Common myeloid progenitor, CD34-positive (primary cell): ENCODE results near the gene TMEM127.

Experiments
- CTCF ChIA-PET: fragments of 350-600 bp; sonication (Branson Sonifier 250); formaldehyde crosslinking; loops from one replicate; lab custom pipeline; 2021; ENCODE audit warnings: antibody characterized with exemption; lab: Charles Lee
- POLR2A ChIA-PET: fragments of 350-600 bp; sonication (Branson Sonifier 250); formaldehyde crosslinking; loops from one replicate; lab custom pipeline; 2021; ENCODE audit warnings: antibody characterized with exemption; lab: Charles Lee
- DNase-seq, 3 donors: peaks; one replicate each; pipeline versions ENCODE4 v3.0.0 to v3.0.0-alpha.2; 2013
- H3K27ac ChIP-seq, 2 experiments: 1 replicate in 1 of 2; 2 replicates in 1 of 2; pipeline ENCODE4 v1.7.0; 2013; ENCODE audit warnings: inconsistent platforms in 2 of 2, low read length in 2 of 2, mild to moderate bottlenecking in 2 of 2, low read depth in 1 of 2, moderate library complexity in 1 of 2; ENCODE audit not compliant: severe bottlenecking in 2 of 2, insufficient read depth in 1 of 2, poor library complexity in 1 of 2
- H3K27me3 ChIP-seq, 5 experiments: replicated peaks in 2 of 5; 1 replicate in 3 of 5; 2 replicates in 2 of 5; pipeline versions ENCODE4 v1.6.1 to v1.7.0; 2013; ENCODE audit warnings: low read length in 4 of 5, mild to moderate bottlenecking in 2 of 5, moderate library complexity in 2 of 5, inconsistent platforms in 1 of 5; ENCODE audit not compliant: insufficient read depth in 5 of 5, control insufficient read depth in 4 of 5
- H3K36me3 ChIP-seq, 4 experiments: 1 replicate in 2 of 4; 2 replicates in 2 of 4; pipeline versions ENCODE4 v1.6.1 to v1.7.0; 2013; ENCODE audit warnings: low read length in 3 of 4, control low read depth in 1 of 4, mild to moderate bottlenecking in 1 of 4; ENCODE audit not compliant: control insufficient read depth in 4 of 4, insufficient read depth in 4 of 4
- H3K4me1 ChIP-seq, 4 experiments: 1 replicate in 3 of 4; 2 replicates in 1 of 4; pipeline versions ENCODE4 v1.6.1 to v1.7.1; 2013; ENCODE audit warnings: low read length in 3 of 4, mild to moderate bottlenecking in 3 of 4, control low read depth in 1 of 4, inconsistent platforms in 1 of 4, moderate library complexity in 1 of 4; ENCODE audit not compliant: control insufficient read depth in 4 of 4, insufficient read depth in 4 of 4; ENCODE audit errors: control extremely low read depth in 1 of 4
- H3K4me3 ChIP-seq, 7 experiments: 1 replicate in 4 of 7; 2 replicates in 3 of 7; pipeline versions ENCODE4 v1.5.1 to v1.7.0; 2013; ENCODE audit warnings: mild to moderate bottlenecking in 7 of 7, low read length in 6 of 7, moderate library complexity in 6 of 7, inconsistent platforms in 2 of 7, low read depth in 2 of 7, control low read depth in 1 of 7; ENCODE audit not compliant: insufficient read depth in 4 of 7, control insufficient read depth in 1 of 7; ENCODE audit errors: extremely low read depth in 1 of 7
- H3K9me3 ChIP-seq, 5 experiments: 1 replicate in 4 of 5; 2 replicates in 1 of 5; pipeline versions ENCODE4 v1.6.1 to v1.7.1; 2013; ENCODE audit warnings: low read length in 4 of 5, mild to moderate bottlenecking in 2 of 5, inconsistent platforms in 1 of 5, low read depth in 1 of 5, moderate library complexity in 1 of 5; ENCODE audit not compliant: control insufficient read depth in 4 of 5, insufficient read depth in 2 of 5; ENCODE audit errors: control extremely low read depth in 1 of 5
- WGBS: methylation state at CpG from one replicate; pipeline ENCODE4 v1.1.5; 2013; ENCODE audit not compliant: insufficient coverage; 5-methylcytosine and 5-hydroxymethylcytosine counted together

The TMEM127 gene

GRCh38 chr2:96209729-96210085, 56.1 kb downstream of the TMEM127 start:
- Histone ChIP-seq H3K9me3 (no peaks in the 10 kb centered on the region), H3K4me1 (peaks cover 22 to 41% (median 34%) of the 10 kb centered on the region in 4 experiments), H3K36me3 (peaks cover 0 to 5% (median 1%) of the 10 kb centered on the region in 4 experiments), H3K4me3 (peak overlapping the region in 5 of 7 experiments; percentile 90 to 99 (median 93)), H3K27me3 (no peaks in the 10 kb centered on the region), H3K27ac (peak overlapping the region in 1 of 2 experiments; percentile 84)
- ChIA-PET CTCF (interaction anchor here (1.1 to 1.4 kb wide), 5 partner anchors 9 to 54 kb away, joined by 3 to 4 read pairs (median 3); no protein-coding TSS in a partner anchor), POLR2A (interaction anchor here (0.7 to 1.9 kb wide), 3 partner anchors 14 to 49 kb away, joined by 3 to 9 read pairs (median 3); no protein-coding TSS in a partner anchor)
- WGBS = 100% methylated on average over 8 of the region's 9 CpGs
- DNase-seq = no peak

- WGBS = 13% methylated on average over 14 of the region's 21 CpGs
- H3K9me3 ChIP-seq = no peaks in the 10 kb centered on the region
- no peaks in the 10 kb centered on the region for H3K27me3 ChIP-seq
- H3K36me3 ChIP-seq = peaks cover 0 to 5% (median 1%) of the 10 kb centered on the region in 4 experiments
- H3K27ac ChIP-seq = peak overlapping the region; percentile 54 to 84
- ChIA-PET POLR2A (interaction anchor here (1.3 to 1.9 kb wide), 3 partner anchors 35 to 50 kb away, joined by 3 to 9 read pairs (median 5); no protein-coding TSS in a partner anchor), CTCF (interaction anchor here (1.0 to 1.4 kb wide), 7 partner anchors 8 to 55 kb away, joined by 3 to 5 read pairs (median 4); no protein-coding TSS in a partner anchor)
- peak overlapping the region; percentile 79 to 99 (median 92) for H3K4me3 ChIP-seq
- no peak for DNase-seq
- H3K4me1 ChIP-seq = peaks cover 23 to 43% (median 38%) of the 10 kb centered on the region in 4 experiments
These were observed 56.6 kb downstream of the TMEM127 start for GRCh38 chr2:96209011-96209728.

- Histone ChIP-seq H3K9me3 (no peaks in the 10 kb centered on the region), H3K27ac (peak within 1 kb of the TSS; percentile 54 to 84), H3K4me3 (peak within 1 kb of the TSS; percentile 79 to 99 (median 92)), H3K27me3 (no peaks in the 10 kb centered on the region), H3K4me1 (peaks cover 23 to 50% (median 39%) of the 10 kb centered on the region in 4 experiments), H3K36me3 (peaks cover 0 to 10% (median 1%) of the 10 kb centered on the region in 4 experiments)
- DNase-seq = peak; percentile 97 to 98 (median 98)
- 0% methylated on average over 94 of the region's 100 CpGs for WGBS
- ChIA-PET CTCF (interaction anchor here (0.7 to 1.4 kb wide), 10 partner anchors 8 to 59 kb away, joined by 3 to 5 read pairs (median 4); no protein-coding TSS in a partner anchor), POLR2A (interaction anchor here (0.6 to 1.9 kb wide), 5 partner anchors 34 to 207 kb away, joined by 3 to 9 read pairs (median 3); no protein-coding TSS in a partner anchor)
These were observed 57.4 kb downstream of the TMEM127 start, which contains the start of gene STARD7 for GRCh38 chr2:96208143-96209010. Gene STARD7, minus strand, starts transcription at chr2:96208827. Its CDS starts 393 bp downstream, at chr2:96208434.

- Histone ChIP-seq H3K4me1 (peaks cover 27 to 57% (median 39%) of the 10 kb centered on the region in 4 experiments), H3K4me3 (peak overlapping the region; percentile 79 to 99 (median 92)), H3K27ac (peak overlapping the region; percentile 48 to 84), H3K9me3 (no peaks in the 10 kb centered on the region), H3K27me3 (no peaks in the 10 kb centered on the region), H3K36me3 (peaks cover 0 to 16% (median 1%) of the 10 kb centered on the region in 4 experiments)
- ChIA-PET CTCF (interaction anchor here (0.8 to 1.2 kb wide), 4 partner anchors 47 to 59 kb away, joined by 3 to 5 read pairs (median 4); no protein-coding TSS in a partner anchor), POLR2A (interaction anchor here (1.0 to 1.9 kb wide), 3 partner anchors 33 to 75 kb away, joined by 3 to 9 read pairs (median 5); no protein-coding TSS in a partner anchor)
- WGBS = under 1% methylated on average over 11 of the region's 12 CpGs
- peak in 1 of 3 donors; percentile 16 for DNase-seq
These were observed 58.0 kb downstream of the TMEM127 start for GRCh38 chr2:96207774-96208142.

GRCh38 chr2:96207073-96207773, 58.6 kb downstream of the TMEM127 start:
- Histone ChIP-seq H3K27ac (peak overlapping the region; percentile 48 to 84), H3K36me3 (peaks cover 0 to 17% (median 0%) of the 10 kb centered on the region in 4 experiments), H3K9me3 (no peaks in the 10 kb centered on the region), H3K4me3 (peak overlapping the region in 6 of 7 experiments; percentile 79 to 99 (median 92)), H3K27me3 (no peaks in the 10 kb centered on the region), H3K4me1 (peaks cover 28 to 60% (median 39%) of the 10 kb centered on the region in 4 experiments)
- ChIA-PET POLR2A (no interaction called here), CTCF (interaction anchor here (0.8 to 0.9 kb wide), 2 partner anchors 33 to 60 kb away, joined by 3 read pairs; no protein-coding TSS in a partner anchor)
- 34% methylated on average over 9 of the region's 11 CpGs for WGBS
- DNase-seq = peak in 1 of 3 donors; percentile 22

GRCh38 chr2:96205888-96206287, 59.9 kb downstream of the TMEM127 start:
- Histone ChIP-seq H3K27me3 (no peaks in the 10 kb centered on the region), H3K27ac (peak overlapping the region in 1 of 2 experiments; percentile 21), H3K9me3 (no peaks in the 10 kb centered on the region), H3K4me1 (peaks cover 28 to 65% (median 39%) of the 10 kb centered on the region in 4 experiments), H3K36me3 (peaks cover 0 to 17% (median 0%) of the 10 kb centered on the region in 4 experiments), H3K4me3 (peak overlapping the region in 4 of 7 experiments; percentile 13 to 52 (median 22))
- ChIA-PET CTCF (interaction anchor here (0.9 to 1.8 kb wide), 5 partner anchors 10 to 83 kb away, joined by 3 to 5 read pairs (median 3); no protein-coding TSS in a partner anchor), POLR2A (no interaction called here)
- no peak for DNase-seq
